Fibroblast of lung (primary cell): ENCODE measurements around the gene PPP2R5C. TPM values are rescaled to one million over a fixed set of nuclear protein-coding genes. Genes with fewer than 3 reads are reported as not detected.

Experiments used
- DNase-seq, 2 donors: peaks; one replicate each; pipeline versions ENCODE4 v3.0.0 to v3.0.0-alpha.2; 2010; ENCODE audit warnings: low read depth in 2 of 2
- H2AFZ ChIP-seq: 2 replicates; pipeline ENCODE4 v1.5.1; 2012; ENCODE audit warnings: low read length, control low read depth, inconsistent platforms
- H3K27ac ChIP-seq: 2 replicates; pipeline ENCODE4 v1.5.1; 2011; ENCODE audit warnings: low read length, control low read depth; ENCODE audit not compliant: insufficient read depth
- H3K27me3 ChIP-seq: 2 replicates; pipeline ENCODE4 v1.5.1; 2011; ENCODE audit warnings: mild to moderate bottlenecking, low read length; ENCODE audit not compliant: control insufficient read depth, insufficient read depth
- H3K36me3 ChIP-seq: 2 replicates; pipeline ENCODE4 v1.5.1; 2011; ENCODE audit warnings: low read length; ENCODE audit not compliant: control insufficient read depth, insufficient read depth
- H3K4me1 ChIP-seq: 2 replicates; pipeline ENCODE4 v1.5.1; 2011; ENCODE audit warnings: low read length; ENCODE audit not compliant: control insufficient read depth, insufficient read depth; ENCODE audit errors: extremely low read depth
- H3K4me2 ChIP-seq: 2 replicates; pipeline ENCODE4 v1.5.1; 2011; ENCODE audit warnings: low read length, control low read depth; ENCODE audit not compliant: insufficient read depth; ENCODE audit errors: extremely low read depth
- H3K4me3 ChIP-seq, 4 experiments: fragments of 200-600 bp in 1 of 4; sonication (generic) in 1 of 4; replicated peaks in 1 of 4; 2 replicates each; pipeline ENCODE4 v1.5.1; 2011 to 2016; ENCODE audit warnings: low read length in 4 of 4, low read depth in 3 of 4, mild to moderate bottlenecking in 3 of 4, control low read depth in 2 of 4, inconsistent platforms in 1 of 4, mixed read lengths in 1 of 4; ENCODE audit not compliant: insufficient read depth in 1 of 4; ENCODE audit errors: control extremely low read depth in 1 of 4
- H3K79me2 ChIP-seq: 2 replicates; pipeline ENCODE4 v1.5.1; 2012; ENCODE audit warnings: mild to moderate bottlenecking, low read length, inconsistent platforms; ENCODE audit not compliant: control insufficient read depth, insufficient read depth
- H3K9ac ChIP-seq: 2 replicates; pipeline ENCODE4 v1.5.1; 2011; ENCODE audit warnings: mild to moderate bottlenecking, low read length, control low read depth; ENCODE audit not compliant: insufficient read depth
- H3K9me3 ChIP-seq: 2 replicates; pipeline ENCODE4 v1.5.1; 2012; ENCODE audit warnings: low read depth, low read length; ENCODE audit not compliant: control insufficient read depth, insufficient read depth
- H4K20me1 ChIP-seq: 2 replicates; pipeline ENCODE4 v1.5.1; 2011; ENCODE audit warnings: low read length; ENCODE audit not compliant: control insufficient read depth, insufficient read depth; ENCODE audit errors: extremely low read depth
- CTCF ChIP-seq, 2 donors: IDR thresholded peaks in 1 of 2; conservative IDR thresholded peaks in 1 of 2; 1 replicate in 1 of 2; 2 replicates in 1 of 2; pipeline ENCODE4 v1.5.1; 2011 to 2012; ENCODE audit warnings: low read length in 2 of 2, control low read depth in 1 of 2, inconsistent platforms in 1 of 2, low read depth in 1 of 2, mild to moderate bottlenecking in 1 of 2
- EZH2 ChIP-seq: IDR thresholded peaks from 2 replicates; pipeline ENCODE4 v1.5.1; 2012; ENCODE audit warnings: low read length, control low read depth, mild to moderate bottlenecking; ENCODE audit errors: missing control alignments
- polyA plus RNA-seq, 2 donors: library from polyadenylated mRNA; depleted of rRNA in 1 of 2; stranded (reverse) in 1 of 2; unstranded in 1 of 2; fragments of >200 nt; gene quantifications; 2 replicates each; pipeline ENCODE4 v1.2.1, GENCODE V29; 2011 to 2012; ENCODE audit warnings: missing spikeins in 1 of 2
- total RNA-seq: library from RNA; depleted of rRNA; stranded (reverse); fragments of >200 nt; gene quantifications from 2 replicates; pipeline ENCODE4 v1.2.1, GENCODE V29; 2014

The PPP2R5C gene
- total and polyA plus RNA-seq, 2 donors (not counting 1 experiment from before 2014, with no cell fraction given) = 86.0 to 116 TPM

GRCh38 chr14:101897326-101897725, 135.8 kb downstream of the PPP2R5C start:
- Histone ChIP-seq H3K9ac (no peak overlapping the region), H3K79me2 (no peaks in the 10 kb centered on the region), H3K27me3 (no peaks in the 10 kb centered on the region), H3K4me3 (no peak overlapping the region), H3K4me2 (no peak overlapping the region), H3K36me3 (peaks cover 9% of the 10 kb centered on the region), H3K27ac (no peak overlapping the region), H4K20me1 (no peaks in the 10 kb centered on the region), H3K9me3 (no peaks in the 10 kb centered on the region), H2AFZ (no peak overlapping the region), H3K4me1 (no peaks in the 10 kb centered on the region)
- no peak for DNase-seq
- TF ChIP-seq CTCF (conservative IDR thresholded peaks at IDR 0.05 in 1 of 2, IDR thresholded peaks at IDR 0.05 in 1 of 2; ENCODE audit: low read depth in 1 of 2, low read length in 2 of 2) (no peak), EZH2 (no peak)

- DNase-seq = no peak
- Histone ChIP-seq H2AFZ (no peak overlapping the region), H4K20me1 (no peaks in the 10 kb centered on the region), H3K36me3 (peaks cover 6% of the 10 kb centered on the region), H3K4me1 (no peaks in the 10 kb centered on the region), H3K4me2 (no peak overlapping the region), H3K79me2 (no peaks in the 10 kb centered on the region), H3K9me3 (no peaks in the 10 kb centered on the region), H3K27ac (no peak overlapping the region), H3K27me3 (no peaks in the 10 kb centered on the region), H3K4me3 (no peak overlapping the region), H3K9ac (no peak overlapping the region)
- no peak for TF ChIP-seq EZH2
- TF ChIP-seq CTCF (conservative IDR thresholded peaks at IDR 0.05 in 1 of 2, IDR thresholded peaks at IDR 0.05 in 1 of 2; ENCODE audit: low read depth in 1 of 2, low read length in 2 of 2) = no peak
These were observed 136.9 kb downstream of the PPP2R5C start for GRCh38 chr14:101898416-101898815.

- no peak for DNase-seq
- Histone ChIP-seq H3K27me3 (no peaks in the 10 kb centered on the region), H3K9me3 (no peaks in the 10 kb centered on the region), H3K9ac (no peak overlapping the region), H3K36me3 (peaks cover 6% of the 10 kb centered on the region), H3K4me1 (no peaks in the 10 kb centered on the region), H4K20me1 (no peaks in the 10 kb centered on the region), H3K27ac (no peak overlapping the region), H3K79me2 (no peaks in the 10 kb centered on the region), H3K4me3 (no peak overlapping the region), H3K4me2 (no peak overlapping the region), H2AFZ (no peak overlapping the region)
- TF ChIP-seq CTCF (conservative IDR thresholded peaks at IDR 0.05 in 1 of 2, IDR thresholded peaks at IDR 0.05 in 1 of 2; ENCODE audit: low read depth in 1 of 2, low read length in 2 of 2) (no peak), EZH2 (no peak)
These were observed 137.8 kb downstream of the PPP2R5C start for GRCh38 chr14:101899263-101899662.
